ENCODE measurements around the gene RHBDD1. TPM values are rescaled to one million over a fixed set of nuclear protein-coding genes. Genes with fewer than 3 reads are reported as not detected.

RHBDD1 gene
- total RNA-seq, 8 experiments from 2014 or later, result 10.4 to 27.5 (median 23.4) TPM

GRCh38 chr2:226883296-226883795, 47.5 kb downstream of the RHBDD1 start:
- no peak overlapping the region for H3K4me3 ChIP-seq
- WGBS, 10 experiments, result 75 to 100% (median 94%) methylated on average over 1 to 4 of the region's 4 CpGs; no CpG with 5 or more reads in 1 of the 10 experiments
- no peak overlapping the region for H3K27ac ChIP-seq
- ATAC-seq (replicated peaks in 6 of 8), result no peak
- in situ Hi-C loops (cut with MboI; ENCODE audit: low pct_unique_long_range_greater_than_20kb in 2 of 9, low sequenced_read_pairs in 9 of 9, unreplicated experiment in 9 of 9), result no loop called here
- H3K4me1 ChIP-seq (replicated peaks in 1 of 2), result peaks cover 0 to 3% of the 10 kb centered on the region in 2 donors

GRCh38 chr2:226884166-226884565, 48.3 kb downstream of the RHBDD1 start:
- Histone ChIP-seq H3K27ac (no peak overlapping the region), H3K4me1 (replicated peaks in 1 of 2) (peaks cover 0 to 3% of the 10 kb centered on the region in 2 donors)
- in situ Hi-C loops (cut with MboI; ENCODE audit: low pct_unique_long_range_greater_than_20kb in 2 of 9, low sequenced_read_pairs in 9 of 9, unreplicated experiment in 9 of 9), result no loop called here

GRCh38 chr2:226885769-226886435, 50.0 kb downstream of the RHBDD1 start:
- WGBS, 10 experiments, result 79 to 100% (median 94%) methylated on average over 1 to 8 of the region's 8 CpGs
- Histone ChIP-seq H3K27ac (no peak overlapping the region), H3K4me1 (replicated peaks in 1 of 2) (peaks cover 0 to 3% of the 10 kb centered on the region in 2 donors), H3K4me3 (no peak overlapping the region)
- in situ Hi-C loops (cut with MboI; ENCODE audit: low pct_unique_long_range_greater_than_20kb in 2 of 9, low sequenced_read_pairs in 9 of 9, unreplicated experiment in 9 of 9), result no loop called here
- ATAC-seq (replicated peaks in 6 of 8), result no peak

More at GRCh38 chr2:226884166-226884565, 48.3 kb downstream of the RHBDD1 start:
- H3K4me3 ChIP-seq, result no peak overlapping the region
- no peak for ATAC-seq (replicated peaks in 6 of 8)

GRCh38 chr2:226887940-226888339, 52.1 kb downstream of the RHBDD1 start:
- H3K27ac ChIP-seq, result no peak overlapping the region
- peak in 2 of 8 experiments; percentile 9 to 29 for ATAC-seq (replicated peaks in 6 of 8)
- 13 to 94% (median 83%) methylated on average over 3 to 6 of the region's 6 CpGs; no CpG with 5 or more reads in 1 of the 10 experiments for WGBS, 10 experiments
- peaks cover 0 to 3% of the 10 kb centered on the region in 2 donors for H3K4me1 ChIP-seq (replicated peaks in 1 of 2)
- H3K4me3 ChIP-seq, result no peak overlapping the region
- in situ Hi-C loops (cut with MboI; ENCODE audit: low pct_unique_long_range_greater_than_20kb in 2 of 9, low sequenced_read_pairs in 9 of 9, unreplicated experiment in 9 of 9), result no loop called here

- in situ Hi-C loops (cut with MboI; ENCODE audit: low pct_unique_long_range_greater_than_20kb in 2 of 9, low sequenced_read_pairs in 9 of 9, unreplicated experiment in 9 of 9), result no loop called here
- Histone ChIP-seq H3K4me3 (no peak overlapping the region), H3K4me1 (replicated peaks in 1 of 2) (peaks cover 0 to 3% of the 10 kb centered on the region in 2 donors), H3K27ac (no peak overlapping the region)
- WGBS, 10 experiments, result 40 to 100% (median 93%) methylated on average over 1 to 2 of the region's 2 CpGs; no CpG with 5 or more reads in 1 of the 10 experiments
- no peak for ATAC-seq (replicated peaks in 6 of 8)
Measured at GRCh38 chr2:226888378-226888965, 52.6 kb downstream of the RHBDD1 start.

- H3K27ac ChIP-seq, result no peak overlapping the region
- 13 to 100% (median 72%) methylated on average over 1 to 4 of the region's 4 CpGs for WGBS, 10 experiments
- ATAC-seq (replicated peaks in 6 of 8), result no peak
Measured at GRCh38 chr2:226888971-226889370, 53.1 kb downstream of the RHBDD1 start.

GRCh38 chr2:226890286-226890685, 54.4 kb downstream of the RHBDD1 start:
- Histone ChIP-seq H3K4me1 (replicated peaks in 1 of 2) (no peaks in the 10 kb centered on the region), H3K4me3 (no peak overlapping the region), H3K27ac (no peak overlapping the region)
- in situ Hi-C loops (cut with MboI; ENCODE audit: low pct_unique_long_range_greater_than_20kb in 2 of 9, low sequenced_read_pairs in 9 of 9, unreplicated experiment in 9 of 9), result no loop called here
- ATAC-seq (replicated peaks in 6 of 8), result no peak
- WGBS, 10 experiments, result 75 to 100% (median 83%) methylated on average over 1 of the region's 1 CpG; no CpG with 5 or more reads in 1 of the 10 experiments

More at GRCh38 chr2:226888971-226889370, 53.1 kb downstream of the RHBDD1 start:
- in situ Hi-C loops (cut with MboI; ENCODE audit: low pct_unique_long_range_greater_than_20kb in 2 of 9, low sequenced_read_pairs in 9 of 9, unreplicated experiment in 9 of 9), result no loop called here
- no peak overlapping the region for H3K4me3 ChIP-seq
- H3K4me1 ChIP-seq (replicated peaks in 1 of 2), result peaks cover 0 to 3% of the 10 kb centered on the region in 2 donors

GRCh38 chr2:226891780-226892590, 56.1 kb downstream of the RHBDD1 start:
- in situ Hi-C loops (cut with MboI; ENCODE audit: low pct_unique_long_range_greater_than_20kb in 2 of 9, low sequenced_read_pairs in 9 of 9, unreplicated experiment in 9 of 9), result no loop called here
- peak in 3 of 8 experiments; percentile 84 to 85 (median 84) for ATAC-seq (replicated peaks in 6 of 8)
- Histone ChIP-seq H3K4me3 (no peak overlapping the region), H3K4me1 (replicated peaks in 1 of 2) (no peaks in the 10 kb centered on the region), H3K27ac (no peak overlapping the region)
- 14 to 100% (median 88%) methylated on average over 1 to 2 of the region's 2 CpGs; no CpG with 5 or more reads in 1 of the 10 experiments for WGBS, 10 experiments

GRCh38 chr2:226892729-226893128, 56.9 kb downstream of the RHBDD1 start:
- no peak overlapping the region for H3K4me3 ChIP-seq
- WGBS, 10 experiments, result 4 to 100% (median 80%) methylated on average over 2 to 3 of the region's 3 CpGs; no CpG with 5 or more reads in 2 of the 10 experiments
- in situ Hi-C loops (cut with MboI; ENCODE audit: low pct_unique_long_range_greater_than_20kb in 2 of 9, low sequenced_read_pairs in 9 of 9, unreplicated experiment in 9 of 9), result no loop called here
- H3K4me1 ChIP-seq (replicated peaks in 1 of 2), result no peaks in the 10 kb centered on the region
- no peak overlapping the region for H3K27ac ChIP-seq
- peak in 2 of 8 experiments; percentile 7 to 17 for ATAC-seq (replicated peaks in 6 of 8)

GRCh38 chr2:226893216-226893615, 57.4 kb downstream of the RHBDD1 start:
- peak in 2 of 8 experiments; percentile 7 to 52 for ATAC-seq (replicated peaks in 6 of 8)
- in situ Hi-C loops (cut with MboI; ENCODE audit: low pct_unique_long_range_greater_than_20kb in 2 of 9, low sequenced_read_pairs in 9 of 9, unreplicated experiment in 9 of 9), result no loop called here
- no peak overlapping the region for H3K4me3 ChIP-seq
- H3K27ac ChIP-seq, result no peak overlapping the region
- H3K4me1 ChIP-seq (replicated peaks in 1 of 2), result no peaks in the 10 kb centered on the region
- WGBS, 10 experiments, result 4 to 100% (median 83%) methylated on average over 1 to 4 of the region's 4 CpGs; no CpG with 5 or more reads in 1 of the 10 experiments

- Histone ChIP-seq H3K27ac (no peak overlapping the region), H3K4me1 (replicated peaks in 1 of 2) (peaks cover 0 to 2% of the 10 kb centered on the region in 2 donors), H3K4me3 (no peak overlapping the region)
- no peak for ATAC-seq (replicated peaks in 6 of 8)
- in situ Hi-C loops (cut with MboI; ENCODE audit: low pct_unique_long_range_greater_than_20kb in 2 of 9, low sequenced_read_pairs in 9 of 9, unreplicated experiment in 9 of 9), result no loop called here
- WGBS, 10 experiments, result 50 to 100% (median 86%) methylated on average over 1 to 3 of the region's 3 CpGs; no CpG with 5 or more reads in 3 of the 10 experiments
Measured at GRCh38 chr2:226894752-226895151, 58.9 kb downstream of the RHBDD1 start.

- H3K4me3 ChIP-seq, result no peak overlapping the region
- no peak overlapping the region for H3K27ac ChIP-seq
- no peak for ATAC-seq (replicated peaks in 6 of 8)
- in situ Hi-C loops (cut with MboI; ENCODE audit: low pct_unique_long_range_greater_than_20kb in 2 of 9, low sequenced_read_pairs in 9 of 9, unreplicated experiment in 9 of 9), result no loop called here
- H3K4me1 ChIP-seq (replicated peaks in 1 of 2), result peaks cover 0 to 2% of the 10 kb centered on the region in 2 donors
- 67 to 100% (median 100%) methylated on average over 1 to 2 of the region's 2 CpGs for WGBS, 10 experiments
Measured at GRCh38 chr2:226895579-226895978, 59.7 kb downstream of the RHBDD1 start.

- Histone ChIP-seq H3K27ac (no peak overlapping the region), H3K4me3 (no peak overlapping the region)
- 75 to 100% (median 96%) methylated on average over 1 to 4 of the region's 4 CpGs; no CpG with 5 or more reads in 2 of the 10 experiments for WGBS, 10 experiments
Measured at GRCh38 chr2:226898121-226898520, 62.3 kb downstream of the RHBDD1 start.

More at GRCh38 chr2:226898121-226898520, 62.3 kb downstream of the RHBDD1 start:
- ATAC-seq (replicated peaks in 6 of 8), result no peak
- in situ Hi-C loops (cut with MboI; ENCODE audit: low pct_unique_long_range_greater_than_20kb in 2 of 9, low sequenced_read_pairs in 9 of 9, unreplicated experiment in 9 of 9), result no loop called here
- H3K4me1 ChIP-seq (replicated peaks in 1 of 2), result peaks cover 0 to 2% of the 10 kb centered on the region in 2 donors

All from motor neuron (in vitro differentiated cells).